Neural progenitor cell (in vitro differentiated cells): Measurements from ENCODE around the gene TRAT1.

Experiments used
- EZH2 ChIP-seq: fragments of 200-600 bp; sonication (generic); IDR thresholded peaks from 2 replicates; pipeline ENCODE4 v1.6.1; 2017; ENCODE audit warnings: antibody characterized with exemption, mild to moderate bottlenecking, moderate library complexity
- EZH2phosphoT487 ChIP-seq: fragments of 200-600 bp; sonication (generic); IDR thresholded peaks from 2 replicates; pipeline ENCODE4 v1.6.1; 2017; ENCODE audit warnings: antibody characterized with exemption
- TF ChIP-seq, protein P1 (sequence below): fragments of 200-600 bp; sonication (generic); IDR thresholded peaks from 2 replicates; pipeline ENCODE4 v1.5.1; 2017; ENCODE audit warnings: antibody characterized with exemption, mild to moderate bottlenecking

- TF ChIP-seq EZH2: no peak
- TF ChIP-seq, protein P1, sequence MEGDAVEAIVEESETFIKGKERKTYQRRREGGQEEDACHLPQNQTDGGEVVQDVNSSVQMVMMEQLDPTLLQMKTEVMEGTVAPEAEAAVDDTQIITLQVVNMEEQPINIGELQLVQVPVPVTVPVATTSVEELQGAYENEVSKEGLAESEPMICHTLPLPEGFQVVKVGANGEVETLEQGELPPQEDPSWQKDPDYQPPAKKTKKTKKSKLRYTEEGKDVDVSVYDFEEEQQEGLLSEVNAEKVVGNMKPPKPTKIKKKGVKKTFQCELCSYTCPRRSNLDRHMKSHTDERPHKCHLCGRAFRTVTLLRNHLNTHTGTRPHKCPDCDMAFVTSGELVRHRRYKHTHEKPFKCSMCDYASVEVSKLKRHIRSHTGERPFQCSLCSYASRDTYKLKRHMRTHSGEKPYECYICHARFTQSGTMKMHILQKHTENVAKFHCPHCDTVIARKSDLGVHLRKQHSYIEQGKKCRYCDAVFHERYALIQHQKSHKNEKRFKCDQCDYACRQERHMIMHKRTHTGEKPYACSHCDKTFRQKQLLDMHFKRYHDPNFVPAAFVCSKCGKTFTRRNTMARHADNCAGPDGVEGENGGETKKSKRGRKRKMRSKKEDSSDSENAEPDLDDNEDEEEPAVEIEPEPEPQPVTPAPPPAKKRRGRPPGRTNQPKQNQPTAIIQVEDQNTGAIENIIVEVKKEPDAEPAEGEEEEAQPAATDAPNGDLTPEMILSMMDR: no peak
- TF ChIP-seq EZH2phosphoT487: no peak
Measured at GRCh38 chr3:108775649-108776048, 46.9 kb upstream of the TRAT1 start.
